T-helper 9 cell (primary cell): ENCODE data around the gene DCTN2.
"Not testable (repeated sequence)": the region's sequence is repeated elsewhere in the genome, so short reads cannot be mapped to it uniquely, and the experiment has no call there.

Experiments used
- DNase-seq: peaks from one replicate; pipeline ENCODE4 v3.0.0-alpha.2; 2020
- total RNA-seq, 2 donors: gene quantifications; one replicate each; lab custom pipeline; 2026; lab: John Stamatoyannopoulos, UW

Gene DCTN2
- 39.6 to 81.7 reads per million in 2 donors for total RNA-seq

- DNase-seq: peak; percentile 85
These were observed at the start of gene DCTN2 for GRCh38 chr12:57546438-57547287. Gene DCTN2, minus strand, starts transcription at chr12:57547192. Its CDS starts 129 bp downstream, at chr12:57547063.

- DNase-seq: no peak
These were observed 46.2 kb upstream of the DCTN2 start for GRCh38 chr12:57593187-57593586.

GRCh38 chr12:57592551-57593165, 45.7 kb upstream of the DCTN2 start:
- no peak for DNase-seq

- DNase-seq: no peak
These were observed 44.9 kb upstream of the DCTN2 start for GRCh38 chr12:57591782-57592325.

- peak; percentile 66 for DNase-seq
These were observed 44.1 kb upstream of the DCTN2 start, which contains the start of gene PIP4K2C for GRCh38 chr12:57590864-57591781. Gene PIP4K2C, plus strand, starts transcription at chr12:57591192. Its CDS starts 98 bp downstream, at chr12:57591290.

GRCh38 chr12:57590479-57590863, 43.5 kb upstream of the DCTN2 start:
- DNase-seq: no peak

- not testable (repeated sequence) for DNase-seq
These were observed 42.1 kb upstream of the DCTN2 start for GRCh38 chr12:57588951-57589610.

- DNase-seq: no peak
These were observed 39.9 kb upstream of the DCTN2 start for GRCh38 chr12:57586832-57587429.

- DNase-seq: no peak
These were observed 39.1 kb upstream of the DCTN2 start for GRCh38 chr12:57586128-57586527.

- DNase-seq: no peak
These were observed 38.2 kb upstream of the DCTN2 start for GRCh38 chr12:57585156-57585555.

GRCh38 chr12:57584690-57585089, 37.7 kb upstream of the DCTN2 start:
- no peak for DNase-seq

GRCh38 chr12:57584050-57584449, 37.1 kb upstream of the DCTN2 start:
- DNase-seq: no peak

GRCh38 chr12:57583008-57583831, 36.2 kb upstream of the DCTN2 start:
- DNase-seq: peak; percentile 38

GRCh38 chr12:57582440-57582839, 35.4 kb upstream of the DCTN2 start:
- no peak for DNase-seq

- no peak for DNase-seq
These were observed 34.8 kb upstream of the DCTN2 start for GRCh38 chr12:57581802-57582201.

GRCh38 chr12:57580466-57580795, 33.4 kb upstream of the DCTN2 start:
- DNase-seq: no peak

- no peak for DNase-seq
These were observed 32.9 kb upstream of the DCTN2 start for GRCh38 chr12:57579677-57580465.

- DNase-seq: no peak
These were observed 32.0 kb upstream of the DCTN2 start for GRCh38 chr12:57579011-57579410.

GRCh38 chr12:57577981-57578758, 31.2 kb upstream of the DCTN2 start:
- DNase-seq: no peak
